CD4-positive, alpha-beta T cell treated with Interleukin-15 for 4 hours (primary cell): ENCODE measurements around the gene ATP6V1B1.

ENCODE experiments used
- DNase-seq: peaks from one replicate; pipeline ENCODE4 v3.0.0-alpha.2; 2020; ENCODE audit warnings: low spot score

Gene ATP6V1B1

GRCh38 chr2:70966681-70967080, 31.0 kb downstream of the ATP6V1B1 start:
- no peak for DNase-seq

GRCh38 chr2:70967189-70967588, 31.5 kb downstream of the ATP6V1B1 start:
- DNase-seq, result no peak

DNA sequence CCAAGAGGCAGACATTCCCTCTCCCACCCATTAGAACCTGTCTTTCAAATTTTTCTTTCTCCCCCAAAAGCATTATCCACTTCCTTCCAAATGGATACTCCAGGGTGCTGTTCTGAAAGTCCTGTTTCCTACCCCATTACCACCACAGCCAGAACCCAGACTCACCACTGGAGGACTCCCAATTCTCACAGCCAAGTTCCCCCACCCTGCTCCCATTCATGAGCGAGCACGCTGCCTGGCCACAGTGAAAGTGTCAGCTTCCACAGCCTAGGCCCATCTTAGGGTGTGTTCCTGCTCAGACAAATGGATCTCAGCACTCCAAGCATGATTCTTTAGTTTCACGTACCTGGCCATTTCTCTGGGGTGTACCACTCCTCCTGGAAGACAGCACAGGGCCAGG, 38.9 kb downstream of the ATP6V1B1 start:
- no peak for DNase-seq

DNA sequence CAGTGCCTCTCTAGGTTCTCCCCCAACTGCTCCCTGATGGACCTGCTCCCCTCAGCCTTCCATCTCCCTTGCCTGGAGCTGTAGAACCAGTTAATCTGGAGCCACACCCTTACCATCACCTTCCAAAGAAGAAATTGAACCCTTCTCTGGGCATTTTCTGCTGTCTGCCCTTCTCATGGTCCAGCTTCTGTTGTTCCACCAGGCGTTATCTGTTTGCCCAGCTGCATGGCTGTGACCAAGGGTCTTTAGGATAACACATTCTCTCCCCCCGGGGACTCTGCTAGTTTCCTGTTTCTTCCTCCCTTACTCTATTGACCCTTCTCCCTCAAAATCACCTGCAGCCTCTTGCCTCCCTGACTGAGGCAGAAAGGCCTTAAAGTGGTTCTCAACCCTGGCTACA, 39.5 kb downstream of the ATP6V1B1 start:
- no peak for DNase-seq

DNA sequence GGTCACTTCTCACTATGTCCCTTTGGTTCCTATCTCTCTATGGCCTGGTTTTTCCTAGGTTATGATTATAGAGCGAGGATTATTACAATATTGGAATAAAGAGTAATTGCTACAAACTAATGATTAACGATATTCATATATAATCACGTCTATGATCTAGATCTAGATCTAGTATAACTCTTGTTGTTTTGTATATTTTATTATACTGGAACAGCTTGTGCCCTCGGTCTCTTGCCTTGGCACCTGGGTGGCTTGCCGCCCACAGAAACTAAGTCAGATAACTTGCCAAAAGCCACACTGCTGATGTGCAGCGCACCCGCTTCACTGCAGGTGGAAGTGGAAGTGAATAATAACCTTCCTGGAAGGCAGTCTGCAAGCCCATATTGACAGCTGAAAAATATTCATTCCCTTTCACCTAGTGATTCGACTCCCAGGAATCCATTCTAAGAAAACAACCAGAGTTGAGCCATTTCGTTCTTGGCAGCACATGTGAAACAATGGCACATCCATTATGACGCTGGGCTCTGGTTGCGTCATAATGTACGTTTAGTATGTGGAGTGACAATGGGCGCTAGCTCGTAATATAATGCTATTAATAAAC, 42.0 kb downstream of the ATP6V1B1 start:
- peak; percentile 17 for DNase-seq

DNA sequence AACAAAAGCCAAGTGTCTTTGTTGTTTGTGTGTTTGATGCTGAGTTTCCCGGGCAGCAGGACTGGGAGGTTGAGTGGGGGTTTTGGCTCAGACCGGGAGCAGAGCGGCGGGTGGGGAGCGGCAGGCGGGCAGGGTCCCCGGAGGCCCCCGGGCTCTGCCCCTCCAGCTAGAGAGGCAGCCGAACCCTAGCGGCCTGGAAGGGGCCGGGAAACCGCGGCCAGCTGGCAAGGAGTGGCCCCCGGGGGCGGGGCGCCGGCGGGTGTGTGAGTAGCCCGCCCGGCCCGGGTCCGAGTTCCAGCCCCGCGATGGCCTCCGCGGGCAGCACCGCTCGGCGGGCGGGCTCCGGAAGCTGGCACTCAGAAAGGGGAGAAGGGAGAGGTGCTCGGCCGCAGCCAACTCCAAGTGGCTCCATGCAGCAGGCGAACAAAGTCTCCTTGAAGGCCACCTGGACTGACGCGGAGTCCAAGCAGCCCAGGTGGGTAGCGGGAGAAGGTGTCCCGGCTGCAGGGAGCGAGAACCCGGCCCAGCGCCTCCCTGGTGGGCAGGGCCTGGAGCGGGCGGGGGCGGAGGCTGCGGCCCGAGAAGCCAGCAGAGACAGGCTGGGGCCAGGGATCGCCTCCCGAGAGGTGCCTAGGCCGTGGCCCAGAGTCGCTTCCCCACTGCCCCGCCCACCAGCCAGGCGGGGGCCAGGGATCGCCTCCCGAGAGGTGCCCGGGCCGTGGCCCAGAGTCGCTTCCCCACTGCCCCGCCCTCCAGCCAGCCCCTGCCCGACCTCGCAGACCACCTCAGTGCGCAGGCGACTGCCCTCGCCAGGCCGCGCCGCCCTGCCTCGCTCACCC, 42.9 kb downstream of the ATP6V1B1 start, which contains the start of gene ANKRD53:
Gene ANKRD53, plus strand, starts transcription at position 290 of the 839 bp plus-strand sequence. Its CDS starts 16 bp downstream, at position 306.
- no peak for DNase-seq

DNA sequence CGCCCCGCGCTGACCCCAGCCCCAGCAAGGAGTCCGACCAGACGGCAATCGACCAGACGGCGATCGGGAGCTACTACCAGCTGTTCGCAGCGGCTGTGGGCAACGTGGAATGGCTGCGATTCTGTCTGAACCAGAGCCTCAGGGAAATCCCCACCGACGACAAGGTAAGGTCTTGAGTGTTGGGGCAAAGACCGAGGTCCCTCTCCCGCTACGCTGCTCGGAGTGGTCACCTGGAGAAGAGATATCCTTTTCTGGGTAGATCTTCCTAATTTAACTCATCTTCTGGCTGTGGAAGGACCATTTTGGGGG, 43.4 kb downstream of the ATP6V1B1 start:
- no peak for DNase-seq

DNA sequence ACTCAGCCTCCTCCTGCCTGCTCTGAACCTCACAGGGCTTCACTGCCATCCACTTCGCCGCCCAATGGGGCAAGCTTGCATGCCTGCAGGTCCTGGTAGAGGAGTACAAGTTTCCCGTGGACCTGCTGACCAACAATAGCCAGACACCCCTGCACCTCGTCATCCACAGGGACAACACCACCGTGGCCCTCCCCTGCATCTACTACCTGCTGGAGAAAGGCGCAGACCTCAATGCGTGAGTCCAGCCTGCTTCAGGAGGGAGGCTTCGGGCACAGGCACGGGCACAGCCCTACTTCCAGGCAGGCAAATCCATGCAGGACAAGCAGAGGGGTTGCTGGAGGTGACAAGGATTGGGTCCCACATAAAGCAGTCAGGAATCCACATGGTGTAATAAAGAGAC, 43.9 kb downstream of the ATP6V1B1 start:
- no peak for DNase-seq

DNA sequence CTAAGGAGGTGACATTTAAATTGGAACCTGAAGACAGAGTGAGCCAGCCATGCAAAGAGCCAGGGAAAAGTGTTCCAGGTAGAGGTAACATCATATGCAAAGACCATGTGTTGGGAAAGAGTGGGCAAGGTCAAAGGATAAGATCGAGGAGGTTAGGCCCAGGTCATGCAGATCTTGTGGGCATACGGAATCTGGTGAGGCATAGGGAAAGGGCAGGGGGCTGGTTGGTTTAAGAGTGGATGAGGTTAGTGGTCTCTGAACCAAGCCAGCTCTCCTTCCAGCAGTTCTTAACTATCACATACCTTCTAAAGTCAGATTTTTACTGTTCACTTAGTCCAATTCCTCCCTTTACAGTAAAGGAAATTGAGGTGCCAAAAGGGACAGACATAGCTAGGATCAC, 45.7 kb downstream of the ATP6V1B1 start:
- no peak for DNase-seq

GRCh38 chr2:70981866-70982810, 46.4 kb downstream of the ATP6V1B1 start:
- DNase-seq, result no peak

GRCh38 chr2:70982971-70983370, 47.3 kb downstream of the ATP6V1B1 start:
- no peak for DNase-seq

- no peak for DNase-seq
Measured at GRCh38 chr2:70983506-70984227, 48.0 kb downstream of the ATP6V1B1 start.

DNA sequence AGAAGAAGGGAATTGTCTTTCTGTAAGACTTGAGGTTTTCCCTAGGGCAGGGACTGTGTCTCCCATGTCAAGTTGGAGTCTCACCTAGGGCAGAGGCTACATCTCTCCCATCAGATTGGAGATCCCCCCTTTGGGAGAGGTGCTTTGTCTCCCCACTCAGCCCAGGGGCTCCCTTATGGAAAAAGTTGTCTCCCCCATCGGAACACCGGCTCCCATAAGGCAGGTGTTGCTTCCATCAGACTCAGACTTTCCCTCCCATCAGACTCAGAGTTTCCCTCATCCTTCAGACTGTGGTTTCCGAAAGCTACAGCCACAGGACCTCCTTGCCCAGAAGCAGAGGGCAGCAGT, 48.5 kb downstream of the ATP6V1B1 start:
- no peak for DNase-seq

GRCh38 chr2:70984576-70985282, 49.0 kb downstream of the ATP6V1B1 start:
- DNase-seq, result peak; percentile 77

GRCh38 chr2:70985283-70985688, 49.6 kb downstream of the ATP6V1B1 start:
- DNase-seq, result no peak

DNA sequence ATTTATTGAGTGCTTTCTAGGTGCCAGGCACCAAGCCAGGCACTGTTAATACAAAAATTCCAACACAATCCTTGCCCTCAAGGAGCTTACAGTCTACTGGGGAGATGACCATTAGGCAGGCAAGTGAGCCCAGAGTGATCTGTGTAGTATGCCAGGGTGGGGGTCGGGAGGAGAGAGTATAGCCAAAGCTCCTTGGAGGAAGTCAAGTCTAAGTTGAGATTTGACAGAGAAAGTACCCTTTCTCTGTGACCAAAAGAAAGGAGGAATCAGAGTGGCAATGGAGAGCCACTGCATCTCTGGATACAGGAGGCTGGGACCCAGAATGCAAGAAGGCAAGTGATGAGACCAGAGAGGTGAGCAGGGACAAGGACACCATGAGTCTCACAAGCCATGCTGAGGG, 50.3 kb downstream of the ATP6V1B1 start:
- no peak for DNase-seq

GRCh38 chr2:70986499-70987189, 50.9 kb downstream of the ATP6V1B1 start:
- no peak for DNase-seq

DNA sequence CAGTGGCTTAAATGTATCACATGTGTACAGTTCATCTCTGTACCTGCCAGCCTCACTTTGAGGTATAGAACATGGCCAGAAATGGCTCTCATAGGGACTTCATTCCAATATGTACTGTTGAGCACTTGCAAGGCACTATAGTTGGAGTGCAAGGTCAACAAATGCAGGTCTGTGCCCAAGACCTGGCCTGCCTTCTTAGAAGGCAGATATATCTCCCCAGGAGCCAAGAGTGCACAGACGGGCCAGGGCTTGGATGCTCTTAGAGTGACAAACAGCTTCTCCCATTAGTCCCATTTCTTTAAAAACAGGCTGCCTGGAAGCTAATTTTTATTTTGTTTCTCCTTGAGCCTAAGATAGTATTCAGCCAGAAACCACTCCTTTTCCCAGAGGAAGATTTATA, 51.7 kb downstream of the ATP6V1B1 start:
- DNase-seq, result no peak

DNA sequence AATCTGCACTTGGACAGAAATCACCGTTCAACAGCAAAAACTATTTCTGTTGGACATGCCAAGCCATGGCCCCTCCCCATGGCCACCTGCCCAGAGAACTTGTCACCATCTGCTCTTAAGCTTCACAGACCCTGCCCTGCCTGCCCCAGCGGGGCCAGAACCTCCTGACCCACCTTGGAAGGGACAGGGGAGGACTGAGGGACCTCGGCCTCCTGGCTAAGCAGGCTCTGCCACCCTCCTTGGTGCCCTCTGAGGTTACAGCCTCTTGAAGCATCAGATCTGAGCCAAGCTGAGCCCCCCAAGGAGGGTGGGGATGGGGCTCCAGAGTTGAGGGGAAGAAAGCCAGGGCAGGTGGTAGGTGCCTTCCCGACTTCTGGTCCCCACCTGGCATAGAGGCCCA, 52.5 kb downstream of the ATP6V1B1 start:
- no peak for DNase-seq

DNA sequence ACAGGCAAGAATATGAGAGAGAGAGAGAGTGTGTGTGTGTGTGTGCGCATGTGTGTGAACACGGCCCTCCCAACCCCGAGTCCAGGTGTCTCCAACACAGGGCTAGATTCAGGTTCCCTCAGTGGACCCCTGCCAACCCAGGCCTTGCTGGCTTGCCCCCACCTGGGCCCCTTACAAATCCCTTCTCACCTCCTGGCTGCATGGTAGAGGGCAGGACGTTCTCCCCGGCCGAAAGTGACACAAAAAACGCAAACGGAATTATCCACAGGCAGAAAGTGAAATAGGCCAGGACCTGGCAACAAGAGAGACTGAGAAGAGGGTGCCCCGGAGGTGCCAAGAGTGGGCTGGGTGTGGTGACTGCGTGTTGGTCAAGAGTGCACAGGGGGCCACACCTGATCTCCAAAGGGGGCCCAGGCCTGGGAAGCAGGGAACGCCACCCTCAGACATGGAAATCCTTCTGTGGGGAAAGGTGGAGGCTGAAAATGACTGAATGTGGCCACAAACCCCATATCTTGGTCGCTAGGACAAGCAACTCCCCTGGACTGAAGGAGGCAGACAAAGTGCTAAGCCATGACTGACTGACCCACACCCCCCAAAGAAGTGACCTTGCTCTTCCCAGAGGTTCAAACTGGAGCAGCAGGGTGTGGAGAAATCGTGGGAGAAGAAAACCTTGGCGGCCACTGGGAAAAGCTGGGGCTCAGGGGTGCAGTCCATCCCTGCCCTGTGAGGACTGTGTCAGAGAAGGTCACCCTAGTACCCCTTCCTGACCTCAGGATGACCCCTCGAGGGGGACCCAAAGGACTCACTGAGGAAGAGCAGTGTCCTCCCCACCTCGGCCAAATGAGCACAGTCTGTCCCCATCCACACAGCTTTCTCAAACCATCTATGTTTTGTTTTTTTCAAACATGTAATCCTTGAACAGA, 53.3 kb downstream of the ATP6V1B1 start:
- no peak for DNase-seq
